HG02870 (cell line): Measurements from ENCODE around the gene ZNF219.
A peak's percentile ranks its signal among the peaks of the same experiment; 100 is the strongest.

Experiments
- ATAC-seq: cut with Tn5 transposase; IDR thresholded peaks from one replicate; pipeline ENCODE4 v1.9.1; 2021; ENCODE audit warnings: mild to moderate bottlenecking, moderate library complexity; ENCODE audit not compliant: unreplicated experiment

ZNF219 gene

GRCh38 chr14:21102521-21103410 lies 4.3 kb upstream of the ZNF219 start:
- no peak for ATAC-seq

DNA sequence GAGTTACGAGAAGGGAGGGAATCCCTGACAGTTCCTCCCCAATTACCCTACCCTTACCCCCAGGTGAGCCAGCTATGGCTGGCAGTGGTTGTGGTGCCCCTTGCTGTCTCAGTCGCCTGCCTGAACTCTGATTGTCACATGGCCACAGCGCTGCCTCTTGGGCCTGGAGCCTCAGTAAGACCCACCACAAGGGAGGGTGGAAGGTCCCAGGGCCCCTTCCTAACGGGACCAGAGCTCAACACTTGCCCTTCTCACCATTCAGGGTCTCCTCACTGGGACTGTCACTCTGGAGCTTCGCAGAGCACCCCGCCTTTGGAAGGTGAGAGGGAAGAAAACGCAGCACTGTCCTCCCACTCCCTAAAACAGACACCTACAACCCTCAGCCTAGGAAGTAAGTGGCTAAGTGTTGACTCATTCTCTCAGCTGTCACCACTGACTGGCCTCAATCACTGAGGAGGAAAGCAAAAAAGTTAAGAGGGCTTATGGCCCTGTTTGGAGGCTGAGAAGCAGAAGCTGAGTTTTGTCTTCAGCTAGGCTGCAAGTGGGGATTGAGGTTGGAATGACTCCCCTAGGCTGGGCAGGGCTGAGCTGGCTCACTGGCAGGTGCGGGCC lies 3.5 kb upstream of the ZNF219 start:
- ATAC-seq: no peak

DNA sequence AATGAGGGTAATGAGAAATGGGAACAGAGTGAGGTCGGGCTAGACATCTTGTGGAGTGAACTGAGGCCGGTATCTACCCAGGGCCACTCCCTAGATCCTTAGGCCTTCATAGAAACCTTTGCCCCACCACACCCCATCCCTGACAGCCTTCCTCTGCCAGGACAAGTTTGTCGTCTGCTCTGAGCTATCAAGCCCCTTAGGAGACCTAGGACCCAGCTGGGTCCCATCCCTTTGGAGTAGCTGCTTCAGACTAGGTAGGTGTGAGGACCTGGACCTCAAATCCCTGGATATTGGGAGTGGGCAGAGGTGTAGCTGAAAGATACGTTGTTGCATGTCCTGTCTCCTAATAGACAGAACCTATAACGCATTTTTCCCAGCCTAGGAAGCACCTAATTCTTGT lies 2.5 kb upstream of the ZNF219 start, which contains the start of gene TMEM253:
TMEM253 (plus strand) TSS at position 136 of the 400 bp plus-strand sequence. CDS start 278 bp downstream, outside the sequence.
- no peak for ATAC-seq

- no peak for ATAC-seq
Observed at GRCh38 chr14:21099596-21099985, 1.1 kb upstream of the ZNF219 start.

DNA sequence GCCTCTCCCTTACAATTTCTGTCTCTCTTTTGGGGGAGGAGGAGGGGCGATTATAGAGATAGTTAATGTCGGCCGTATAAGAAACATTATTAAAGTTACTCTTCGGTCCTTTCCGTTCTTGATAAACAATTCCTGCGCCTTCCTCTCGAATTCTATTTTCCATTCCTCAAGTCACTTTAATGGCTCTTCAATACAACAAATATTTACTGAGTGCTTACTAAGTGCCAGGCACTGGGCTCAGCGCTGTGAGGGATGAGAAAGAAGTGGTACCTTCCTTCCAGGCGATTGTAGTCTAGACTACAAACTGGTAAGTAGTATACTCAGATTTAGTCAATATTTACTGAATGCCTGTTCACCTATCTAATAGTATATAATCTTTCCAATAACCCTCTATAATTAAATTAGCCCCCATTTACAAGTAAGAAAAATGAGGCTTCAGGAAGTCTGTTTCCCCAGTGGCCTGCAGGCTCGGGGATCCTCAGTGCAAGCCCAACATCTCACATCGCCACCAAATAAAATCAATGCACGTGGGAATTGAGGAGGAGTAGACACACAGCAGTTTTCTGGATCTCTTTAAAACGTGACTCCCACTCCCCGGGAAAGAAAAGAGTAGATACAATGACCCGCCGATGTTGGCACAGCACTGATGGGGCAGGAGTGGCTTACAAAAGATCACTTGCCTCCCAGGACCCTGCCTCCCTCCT lies 589 bp upstream of the ZNF219 start:
- ATAC-seq: no peak

DNA sequence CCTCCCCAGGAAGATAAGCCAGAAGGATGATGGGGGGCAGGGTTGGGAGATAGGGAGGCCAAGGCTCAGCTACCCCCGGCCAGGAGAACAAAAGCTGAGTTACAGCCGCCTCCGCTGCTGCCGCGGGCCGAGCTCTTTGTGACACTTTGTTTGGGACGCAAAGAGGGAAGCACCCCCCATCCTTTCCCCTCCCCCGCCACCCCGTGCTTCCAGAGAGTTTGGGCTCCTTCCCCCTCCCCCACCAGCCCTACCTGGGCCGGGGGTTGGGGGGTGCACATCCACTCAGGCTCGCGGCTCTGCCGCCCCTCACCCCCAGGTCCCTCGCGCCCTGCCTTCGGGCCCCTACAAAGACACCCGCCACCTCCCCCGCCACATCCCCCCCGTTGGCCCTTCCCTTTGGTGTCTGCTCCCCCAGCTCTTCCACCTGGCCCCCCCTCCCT lies 799 bp downstream of the ZNF219 start:
- ATAC-seq: no peak

DNA sequence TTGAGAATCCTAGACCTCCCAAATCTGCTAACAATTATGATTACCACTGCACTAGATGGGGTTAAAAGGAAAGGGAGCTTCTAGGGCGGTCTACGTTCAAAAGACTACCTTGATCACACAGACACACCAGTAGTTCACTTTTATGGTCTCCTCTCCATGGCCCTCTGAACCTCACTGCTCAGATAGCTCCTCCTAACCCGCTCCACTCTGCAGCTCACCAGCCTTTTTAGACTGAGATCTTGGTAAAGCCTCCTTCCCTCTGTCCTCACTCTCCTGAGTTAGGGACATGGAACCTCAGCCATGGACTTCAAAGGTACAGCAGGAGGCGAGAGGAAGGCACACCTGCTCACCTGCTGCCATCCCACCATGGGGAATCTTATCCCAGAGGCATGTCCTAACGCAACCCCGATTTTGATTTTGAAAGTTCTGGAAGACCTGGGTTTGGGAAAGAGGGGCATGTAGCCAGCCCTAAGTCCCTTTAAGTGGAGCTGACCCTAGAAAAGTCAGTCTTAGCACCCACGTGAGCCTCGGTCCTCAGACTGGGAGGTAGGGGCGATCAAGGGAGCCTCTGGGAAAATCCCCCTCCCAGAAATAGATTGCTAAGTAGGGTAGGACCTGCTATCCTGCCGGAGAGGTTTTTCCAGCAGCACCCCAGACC lies 1.3 kb downstream of the ZNF219 start:
- ATAC-seq: no peak

DNA sequence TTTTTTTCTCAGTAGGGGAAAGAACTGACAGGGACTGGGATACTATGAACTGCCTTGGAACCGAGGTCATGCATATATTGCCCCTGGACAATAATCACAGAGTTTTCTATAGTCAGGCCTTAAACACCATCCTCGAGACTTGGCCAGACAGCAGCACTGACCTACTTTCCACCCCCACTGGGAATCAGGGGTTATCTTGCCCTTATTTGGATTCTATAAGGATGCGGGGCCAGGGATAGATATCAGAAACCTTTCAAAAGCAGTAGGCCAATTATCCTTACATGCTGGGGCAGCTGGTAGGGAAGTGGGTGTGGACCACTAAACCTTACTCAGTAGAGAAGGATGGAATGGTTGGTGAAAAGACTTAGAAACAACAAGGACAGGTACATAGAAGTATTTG lies 2.0 kb downstream of the ZNF219 start:
- ATAC-seq: no peak

DNA sequence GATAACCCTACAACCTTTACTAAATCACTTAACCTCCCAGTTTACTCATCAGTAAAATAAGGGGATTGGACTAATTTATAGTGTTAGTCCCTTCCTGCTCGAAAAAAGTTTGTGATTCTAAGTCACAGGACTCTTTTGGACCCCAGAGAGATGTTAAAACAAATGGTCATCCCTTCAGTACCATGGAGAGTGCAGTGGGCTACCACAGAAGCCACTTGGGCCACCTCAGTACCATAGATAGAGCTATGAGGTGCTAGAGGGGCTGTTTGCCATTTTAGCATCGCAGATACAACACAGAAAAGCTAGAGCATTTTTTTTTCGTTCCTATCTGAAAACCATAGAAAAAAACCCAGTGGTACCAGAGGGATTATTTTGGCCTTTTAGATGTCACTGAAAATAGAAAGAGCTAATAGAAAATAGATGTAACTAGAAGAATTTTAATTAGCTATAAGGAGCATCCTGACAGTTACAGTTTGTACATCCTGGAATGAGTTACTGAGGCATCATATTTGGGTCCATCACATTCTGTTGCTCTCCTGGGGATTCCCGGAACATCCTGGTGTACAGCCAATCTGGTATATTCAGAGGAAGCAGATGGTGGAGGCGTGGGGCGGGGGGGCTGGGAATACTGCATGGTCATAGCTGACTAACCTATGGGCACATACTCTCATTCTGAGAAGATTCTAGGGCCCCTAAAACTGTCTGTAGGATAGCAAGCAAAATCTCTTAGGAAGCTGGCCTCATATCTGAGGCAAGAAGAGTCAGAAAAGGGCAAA lies 2.8 kb downstream of the ZNF219 start:
- no peak for ATAC-seq

GRCh38 chr14:21093769-21094681 lies 4.4 kb downstream of the ZNF219 start:
- no peak for ATAC-seq

DNA sequence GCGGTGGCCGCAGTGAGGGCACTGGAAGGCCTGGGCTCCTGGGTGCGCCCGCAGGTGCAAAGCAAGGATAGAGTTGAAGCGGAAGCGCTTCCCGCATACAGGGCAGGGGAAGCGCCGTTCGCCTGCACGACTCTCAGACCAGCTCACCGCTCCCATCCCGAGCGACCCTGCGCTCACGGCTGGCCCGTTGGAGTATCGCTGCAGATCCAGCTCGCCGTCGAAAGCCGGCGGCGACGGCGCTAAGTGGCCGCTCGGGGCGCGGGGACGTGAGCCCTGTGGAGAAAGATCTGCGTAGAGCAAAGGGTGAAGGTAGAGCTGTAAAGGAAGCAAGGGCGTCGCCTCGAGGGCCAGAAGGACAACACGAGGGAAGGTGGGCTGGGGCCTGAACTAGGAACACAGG lies 5.4 kb downstream of the ZNF219 start:
- ATAC-seq: no peak

- ATAC-seq: peak; percentile 80
Observed at GRCh38 chr14:21092273-21093011, 6.0 kb downstream of the ZNF219 start.

DNA sequence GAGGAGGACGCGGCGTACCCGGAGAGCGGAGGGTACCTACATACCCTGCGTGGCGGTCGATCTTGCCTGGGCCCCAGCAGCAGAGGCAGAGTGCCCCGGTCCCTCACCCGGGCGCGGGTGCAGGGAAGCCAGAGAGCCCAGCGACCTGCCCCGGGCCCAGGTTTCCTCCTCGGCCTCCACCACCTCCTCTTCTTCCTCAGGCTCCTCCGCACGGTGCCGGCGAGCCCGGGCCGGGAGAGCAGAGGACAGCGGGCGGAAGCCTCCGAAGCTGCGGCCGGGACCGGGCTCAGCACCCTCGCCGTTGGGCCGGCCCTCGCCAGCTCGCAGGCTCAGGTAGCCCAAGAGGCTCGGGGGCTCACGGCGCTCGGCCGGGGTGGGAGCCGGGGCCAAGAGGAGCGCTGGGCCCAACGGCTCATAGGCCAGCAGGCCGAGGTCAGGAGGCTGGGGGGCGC lies 6.6 kb downstream of the ZNF219 start:
- ATAC-seq: no peak

GRCh38 chr14:21090940-21091663 lies 7.4 kb downstream of the ZNF219 start:
- ATAC-seq: no peak

GRCh38 chr14:21090194-21090939 lies 8.1 kb downstream of the ZNF219 start:
- no peak for ATAC-seq

GRCh38 chr14:21089877-21090193 lies 8.6 kb downstream of the ZNF219 start:
- no peak for ATAC-seq

DNA sequence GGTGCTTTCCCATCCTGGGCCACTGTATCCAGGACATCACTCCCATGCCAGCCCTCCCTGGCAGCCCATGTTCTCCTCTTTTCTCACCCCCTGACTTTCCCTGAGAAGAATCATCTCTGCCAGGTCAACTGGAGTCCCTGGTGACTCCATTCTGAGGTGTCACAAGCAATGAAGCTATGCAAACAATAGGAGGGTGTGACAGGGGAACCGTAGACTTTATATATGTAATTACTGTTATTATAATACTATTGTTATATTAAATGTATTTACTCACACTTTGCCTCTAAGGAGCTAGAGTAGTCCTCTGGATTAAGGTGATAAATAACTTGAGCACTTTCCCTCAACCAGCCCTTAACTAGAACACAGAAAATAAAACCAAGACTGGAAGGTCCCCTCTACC lies 9.2 kb downstream of the ZNF219 start:
- ATAC-seq: no peak
